ENCODE measurements around the gene IL18BP. TPM values are rescaled to one million over a fixed set of nuclear protein-coding genes. Genes with fewer than 3 reads are reported as not detected.

IL18BP gene
- total and polyA plus RNA-seq, 12 donors, result 2.0 to 101 (median 4.3) TPM

DNA sequence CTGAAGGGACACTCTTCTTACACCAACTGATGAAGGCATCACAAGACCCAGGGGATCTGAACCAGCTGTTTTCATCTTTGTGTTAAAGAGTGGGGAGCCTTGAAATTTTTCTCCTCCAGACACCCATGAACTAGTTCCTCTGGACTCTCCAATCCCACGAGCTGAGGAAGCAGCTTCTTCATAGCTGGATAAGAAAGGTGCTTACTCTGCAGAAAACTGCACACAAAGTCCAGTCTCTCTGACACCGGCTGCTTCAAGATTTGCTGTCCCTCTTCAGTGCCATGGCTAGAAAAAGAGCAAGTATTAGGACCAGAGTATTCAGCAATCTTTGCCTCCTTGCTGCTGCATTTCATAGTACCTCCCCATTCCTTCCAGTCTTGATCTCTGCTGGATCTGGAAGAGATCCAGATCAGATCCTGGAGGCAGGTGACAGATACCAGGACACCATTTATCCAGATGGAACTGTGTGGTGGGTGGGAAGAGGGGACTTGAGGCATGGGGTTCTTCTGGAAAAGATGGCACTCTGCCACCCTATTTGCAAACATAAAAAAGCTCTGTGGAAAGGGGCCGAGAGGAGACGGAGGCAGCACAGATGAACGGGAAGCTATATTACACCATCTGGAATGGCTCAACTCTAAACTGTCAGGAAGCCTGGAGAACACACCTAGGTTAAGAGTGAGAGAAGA is 25.5 kb downstream of the IL18BP start:
- Histone ChIP-seq H3K4me1 (peaks cover 3 to 53% (median 37%) of the 10 kb centered on the region in 9 donors), H3K27ac (peak overlapping the region in 1 of 10 donors; percentile 27), H3K4me3 (no peak overlapping the region), H3K36me3 (peaks cover 0 to 98% (median 71%) of the 10 kb centered on the region in 9 donors), H3K9me3 (no peaks in the 10 kb centered on the region), H3K27me3 (no peaks in the 10 kb centered on the region)
- TF ChIP-seq CTCF (IDR thresholded peaks at IDR 0.05), result no peak
- intact Hi-C loops (cut with DNase I), result loop anchor here in 8 of 10 donors (2.0 to 10.0 kb wide), 6 partner anchors 42 to 411 kb away; partner anchors contain the start of gene CLPB (in 1 of the 8)
- DNase-seq, result no peak
- ATAC-seq, result no peak
- WGBS, 2 donors, result 37 to 38% methylated on average over 5 of the region's 5 CpGs

DNA sequence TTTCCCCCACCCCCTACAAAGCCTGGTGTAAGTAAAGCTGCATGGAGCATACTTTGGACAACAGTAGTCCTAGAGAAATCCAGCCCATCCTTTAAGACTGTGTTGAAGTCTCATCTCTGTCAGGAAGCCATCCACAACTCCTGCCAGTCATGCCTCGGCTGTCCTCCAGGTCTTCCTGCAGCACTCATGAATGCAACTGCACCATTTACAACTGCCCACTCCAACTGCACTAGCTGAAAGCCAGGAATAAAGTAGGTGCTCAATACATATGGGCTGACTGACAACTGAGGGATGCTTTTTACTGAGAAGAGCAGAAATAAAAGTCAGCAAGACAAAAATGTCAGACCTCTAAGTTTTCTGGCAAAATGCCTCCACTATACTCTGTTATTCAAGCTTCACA is 27.4 kb downstream of the IL18BP start:
- no peak for TF ChIP-seq CTCF (IDR thresholded peaks at IDR 0.05)
- H3K27me3 ChIP-seq, result no peaks in the 10 kb centered on the region
- H3K4me3 ChIP-seq, result no peak overlapping the region
- ATAC-seq (no peak), DNase-seq (no peak)
- H3K36me3 ChIP-seq, result peaks cover 0 to 98% (median 54%) of the 10 kb centered on the region in 9 donors
- H3K9me3 ChIP-seq, result no peaks in the 10 kb centered on the region
- 45 to 47% methylated on average over 1 of the region's 1 CpG for WGBS, 2 donors
- peak overlapping the region in 2 of 10 donors; percentile 33 to 57 for H3K27ac ChIP-seq
- H3K4me1 ChIP-seq, result peaks cover 5 to 70% (median 45%) of the 10 kb centered on the region in 9 donors
- intact Hi-C loops (cut with DNase I), result loop anchor here in 4 of 10 donors (1.0 to 10.0 kb wide), 4 partner anchors 65 to 409 kb away; partner anchors contain the start of gene CLPB (in 1 of the 4)

DNA sequence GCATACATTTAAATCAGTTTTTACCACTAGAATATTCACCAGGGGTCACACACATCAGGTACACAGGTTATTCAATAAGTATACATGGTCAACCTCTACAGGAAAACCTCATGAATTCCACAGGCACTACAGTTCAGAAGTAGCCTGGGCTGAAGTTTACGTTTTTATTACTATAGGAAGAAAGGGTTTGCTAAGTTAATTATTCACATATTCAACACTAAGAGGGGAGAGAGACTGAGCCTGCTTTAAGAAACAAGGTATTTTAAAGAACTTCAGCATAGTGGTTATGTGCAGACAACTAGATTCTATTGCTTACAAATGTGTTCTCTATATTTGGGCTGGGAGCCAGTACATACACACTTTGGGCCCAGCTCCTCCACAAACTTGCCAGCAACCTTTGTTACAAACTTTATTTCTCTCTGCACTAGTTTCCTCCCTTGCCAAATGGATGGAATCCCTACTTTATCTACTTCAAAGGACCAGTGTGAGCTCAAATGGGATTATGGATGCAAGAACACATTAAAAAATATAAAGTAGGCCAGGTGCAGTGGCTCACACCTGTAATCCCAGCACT is 31.9 kb downstream of the IL18BP start:
- Histone ChIP-seq H3K36me3 (peaks cover 0 to 100% (median 40%) of the 10 kb centered on the region in 9 donors), H3K4me1 (peaks cover 5 to 95% (median 61%) of the 10 kb centered on the region in 9 donors), H3K4me3 (no peak overlapping the region), H3K9me3 (no peaks in the 10 kb centered on the region), H3K27ac (no peak overlapping the region), H3K27me3 (no peaks in the 10 kb centered on the region)
- DNase-seq (no peak), ATAC-seq (no peak)
- intact Hi-C loops (cut with DNase I), result no loop called here
- WGBS, 2 donors, result 31 to 59% methylated on average over 1 of the region's 1 CpG
- TF ChIP-seq CTCF (IDR thresholded peaks at IDR 0.05), result no peak

- no peak for ATAC-seq
- 38 to 42% methylated on average over 3 of the region's 3 CpGs for WGBS, 2 donors
- H3K4me3 ChIP-seq, result no peak overlapping the region
- DNase-seq, result no peak
- intact Hi-C loops (cut with DNase I), result no loop called here
- no peaks in the 10 kb centered on the region for H3K27me3 ChIP-seq
- H3K36me3 ChIP-seq, result peaks cover 0 to 53% (median 20%) of the 10 kb centered on the region in 9 donors
- H3K9me3 ChIP-seq, result no peaks in the 10 kb centered on the region
- peaks cover 27 to 80% (median 69%) of the 10 kb centered on the region in 9 donors for H3K4me1 ChIP-seq
- TF ChIP-seq CTCF (IDR thresholded peaks at IDR 0.05), result no peak
- H3K27ac ChIP-seq, result peak overlapping the region in 2 of 10 donors; percentile 50 to 96
These were observed 38.0 kb downstream of the IL18BP start for GRCh38 chr11:72036687-72037086.
